GM19193 (cell line): ENCODE data around the gene OSGIN1.

Source experiments
- POLR2A ChIP-seq: IDR thresholded peaks from 4 replicates; pipeline ENCODE4 v1.6.1; 2011; ENCODE audit not compliant: insufficient read depth, insufficient read length; ENCODE audit errors: extremely low read depth

OSGIN1 gene

GRCh38 chr16:83924686-83925085 is 28.4 kb upstream of the OSGIN1 start:
- TF ChIP-seq POLR2A = no peak

- no peak for TF ChIP-seq POLR2A
These were observed 27.7 kb upstream of the OSGIN1 start for GRCh38 chr16:83925095-83925905.

- no peak for TF ChIP-seq POLR2A
These were observed 26.9 kb upstream of the OSGIN1 start for GRCh38 chr16:83925957-83926725.

- TF ChIP-seq POLR2A = no peak
These were observed 26.2 kb upstream of the OSGIN1 start for GRCh38 chr16:83926726-83927397.

GRCh38 chr16:83928341-83929055 is 24.5 kb upstream of the OSGIN1 start:
- no peak for TF ChIP-seq POLR2A

GRCh38 chr16:83929811-83930555 is 23.1 kb upstream of the OSGIN1 start:
- TF ChIP-seq POLR2A = no peak

GRCh38 chr16:83930730-83931500 is 22.1 kb upstream of the OSGIN1 start:
- no peak for TF ChIP-seq POLR2A

- no peak for TF ChIP-seq POLR2A
These were observed 21.5 kb upstream of the OSGIN1 start for GRCh38 chr16:83931556-83931955.

- TF ChIP-seq POLR2A = no peak
These were observed 20.7 kb upstream of the OSGIN1 start for GRCh38 chr16:83932304-83932703.

GRCh38 chr16:83932955-83933673 is 19.9 kb upstream of the OSGIN1 start:
- TF ChIP-seq POLR2A = no peak

GRCh38 chr16:83933885-83934683 is 19.0 kb upstream of the OSGIN1 start:
- no peak for TF ChIP-seq POLR2A

GRCh38 chr16:83934684-83934977 is 18.4 kb upstream of the OSGIN1 start:
- no peak for TF ChIP-seq POLR2A
